HTR-8/SVneo (cell line): Measurements from ENCODE around the gene DENND1B.
A peak's percentile ranks its signal among the peaks of the same experiment; 100 is the strongest.

Source experiments
- DNase-seq: peaks from one replicate; pipeline ENCODE4 v3.0.0; 2011; ENCODE audit warnings: low spot score, mixed read lengths; ENCODE audit not compliant: insufficient read length
- FAIRE-seq: peaks from 2 replicates; lab custom pipeline; 2011; peaks lifted over from hg19 to GRCh38; lab: Jason Lieb, UNC

DENND1B gene

GRCh38 chr1:197787056-197787455 lies 11.8 kb upstream of the DENND1B start:
- FAIRE-seq (no peak), DNase-seq (no peak)

GRCh38 chr1:197786280-197786679 lies 11.0 kb upstream of the DENND1B start:
- DNase-seq = no peak

DNA sequence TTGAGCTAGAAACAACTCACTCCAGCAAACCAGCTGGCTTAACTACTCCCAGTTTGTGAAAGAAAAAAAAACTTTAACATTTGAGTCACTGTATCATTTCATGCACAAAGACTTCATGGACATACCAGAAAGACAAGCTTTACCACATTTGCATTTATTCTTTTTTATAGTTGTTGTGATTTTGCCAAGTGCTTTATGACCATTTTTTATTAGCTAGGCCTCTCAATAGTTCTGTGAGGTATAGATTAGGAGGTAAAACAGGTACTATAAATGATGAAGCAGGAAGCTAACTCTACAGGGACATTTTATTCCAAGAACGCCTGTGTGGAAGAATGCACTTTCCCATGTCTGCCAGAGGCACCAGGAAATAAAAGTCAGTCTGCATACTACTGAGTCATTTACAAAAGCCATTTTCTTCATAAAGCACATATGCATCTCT lies 8.2 kb upstream of the DENND1B start:
- no peak for FAIRE-seq

More at GRCh38 chr1:197786280-197786679, 11.0 kb upstream of the DENND1B start:
- FAIRE-seq = no peak

GRCh38 chr1:197782722-197783360 lies 7.6 kb upstream of the DENND1B start:
- DNase-seq (no peak), FAIRE-seq (no peak)

More for the DNA sequence above, 8.2 kb upstream of the DENND1B start:
- DNase-seq = no peak

DNA sequence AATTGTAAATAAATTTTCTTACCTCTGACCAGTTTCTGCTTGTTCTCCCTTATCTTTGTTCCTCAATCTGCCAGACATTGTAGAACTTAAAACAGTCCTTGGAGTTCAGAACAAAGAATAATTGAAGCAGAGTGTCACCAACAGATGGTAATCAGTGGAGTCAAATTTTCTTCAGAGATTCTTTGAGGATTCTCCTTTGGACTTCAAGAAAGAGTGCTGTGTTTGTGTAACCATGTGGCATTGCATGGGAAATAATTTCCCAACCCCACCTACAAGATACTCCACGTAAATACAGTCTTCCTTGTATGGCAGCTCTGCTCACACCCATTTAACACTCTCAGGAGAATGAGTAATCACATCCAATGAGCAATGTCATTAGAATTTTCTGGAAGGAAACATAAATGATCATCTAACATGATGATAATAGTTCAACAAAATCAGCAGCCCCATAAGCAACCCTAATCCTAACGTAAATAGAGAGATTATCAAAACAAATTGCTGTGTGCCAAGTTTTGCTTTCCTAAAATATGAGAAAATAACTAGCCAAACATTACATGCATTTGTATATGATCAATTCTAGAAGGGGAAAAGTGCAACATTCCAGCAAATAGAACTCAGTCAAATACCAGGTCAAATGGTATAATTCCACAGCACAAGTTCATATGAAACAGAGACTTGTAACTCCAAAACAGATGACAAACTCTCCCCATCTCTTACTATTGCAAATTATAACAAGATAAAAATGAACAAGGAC lies 6.9 kb upstream of the DENND1B start:
- DNase-seq = no peak
- no peak for FAIRE-seq

- FAIRE-seq = no peak
- no peak for DNase-seq
Measured at GRCh38 chr1:197779921-197780320, 4.6 kb upstream of the DENND1B start.

DNA sequence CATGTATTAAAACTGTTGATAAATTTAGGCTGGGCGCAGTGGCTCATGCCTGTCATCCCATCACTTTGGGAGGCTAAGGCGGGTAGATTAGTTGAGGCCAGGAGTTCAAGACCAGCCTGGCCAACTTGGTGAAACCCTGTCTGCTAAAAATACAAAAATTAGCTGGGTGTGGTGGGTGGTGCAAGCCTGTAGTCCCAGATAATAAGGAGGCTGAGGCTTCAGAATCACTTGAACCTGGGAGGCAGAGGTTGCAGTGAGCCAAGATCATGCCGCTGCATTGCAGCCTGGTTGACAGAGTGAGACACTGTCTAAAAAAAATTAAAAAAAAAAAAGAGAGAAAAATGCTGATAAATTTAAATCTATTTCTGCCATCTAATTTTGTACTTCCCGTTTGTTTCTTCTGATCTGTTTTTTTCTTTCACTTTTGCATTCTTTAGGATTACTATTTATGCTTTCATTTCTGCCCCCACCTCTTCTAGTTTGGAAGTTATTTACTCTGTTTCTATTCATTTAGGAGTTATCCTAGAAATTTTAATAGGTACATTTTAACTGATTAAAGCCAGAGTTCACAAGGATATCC lies 3.2 kb upstream of the DENND1B start:
- DNase-seq = no peak
- no peak for FAIRE-seq

DNA sequence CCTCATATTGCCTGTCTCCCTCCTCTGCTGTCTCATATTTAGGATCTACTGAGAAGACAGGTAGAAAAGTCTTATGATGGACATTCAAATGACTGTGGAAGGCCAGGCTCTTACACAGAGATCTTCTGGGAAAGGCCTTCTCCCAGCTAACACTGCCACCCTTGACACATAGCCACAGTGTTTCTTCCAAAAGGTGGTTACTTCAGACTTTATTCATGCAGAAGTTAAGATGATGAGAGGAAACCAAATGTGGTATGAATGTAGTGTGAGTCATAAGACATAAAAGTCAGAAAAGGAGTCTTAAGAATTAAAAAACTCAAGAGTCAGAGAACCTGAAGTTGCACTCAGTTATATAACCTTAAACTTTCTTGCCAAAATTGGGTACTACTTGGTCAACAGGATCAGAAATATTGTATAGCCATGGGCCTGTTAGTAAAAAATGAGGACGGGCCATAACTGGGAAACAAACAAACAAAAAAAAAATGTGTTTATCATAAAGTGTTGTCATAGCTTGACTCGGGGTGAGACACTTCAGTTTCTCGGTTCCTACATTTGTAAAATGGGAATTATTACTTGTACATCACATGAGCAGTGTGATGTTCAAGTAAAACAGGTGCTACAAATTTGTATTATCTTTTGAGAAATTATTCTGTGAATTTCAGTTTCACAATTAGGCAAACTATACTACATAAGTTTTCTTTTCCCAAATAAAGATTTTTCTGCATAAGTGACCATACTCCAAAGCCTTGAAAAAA lies 1.2 kb upstream of the DENND1B start:
- no peak for DNase-seq

GRCh38 chr1:197774466-197775281 lies 606 bp downstream of the DENND1B start:
- FAIRE-seq = no peak
- peak; percentile 28 for DNase-seq

More for the DNA sequence above, 1.2 kb upstream of the DENND1B start:
- no peak for FAIRE-seq

- DNase-seq (no peak), FAIRE-seq (no peak)
Measured at GRCh38 chr1:197773856-197774255, 1.4 kb downstream of the DENND1B start.

DNA sequence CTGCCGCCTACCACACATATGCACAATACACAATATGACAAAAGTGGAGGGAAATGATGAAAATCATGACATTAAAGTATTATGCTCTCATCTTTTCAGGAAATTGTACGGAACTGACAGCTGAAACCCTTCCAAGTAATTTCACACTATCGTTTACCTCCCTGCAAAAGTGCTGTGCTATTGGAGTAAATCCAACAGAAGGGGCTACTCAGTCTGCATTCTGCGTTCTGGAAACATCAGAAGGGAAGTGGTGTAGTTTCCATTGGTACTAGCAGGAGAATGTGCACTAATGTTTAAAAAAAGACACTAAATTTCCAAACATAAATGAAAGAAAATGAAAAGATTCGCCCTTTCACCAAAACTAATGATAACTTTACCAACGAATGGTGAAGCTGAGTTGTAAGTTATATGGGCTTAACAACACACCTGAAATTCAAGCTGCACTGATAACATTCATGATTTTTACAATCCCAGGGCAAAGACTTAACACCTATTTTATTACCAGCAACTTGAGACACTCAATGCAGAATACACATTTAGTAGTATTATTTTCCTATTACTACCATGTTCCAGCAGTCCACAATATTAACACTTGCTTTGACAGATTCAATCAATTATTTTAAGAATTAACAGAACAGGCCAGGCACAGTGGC lies 3.2 kb downstream of the DENND1B start:
- DNase-seq (no peak), FAIRE-seq (no peak)

GRCh38 chr1:197771386-197771785 lies 3.9 kb downstream of the DENND1B start:
- DNase-seq (no peak), FAIRE-seq (no peak)

- no peak for DNase-seq
- FAIRE-seq = no peak
Measured at GRCh38 chr1:197770243-197770642, 5.0 kb downstream of the DENND1B start.

DNA sequence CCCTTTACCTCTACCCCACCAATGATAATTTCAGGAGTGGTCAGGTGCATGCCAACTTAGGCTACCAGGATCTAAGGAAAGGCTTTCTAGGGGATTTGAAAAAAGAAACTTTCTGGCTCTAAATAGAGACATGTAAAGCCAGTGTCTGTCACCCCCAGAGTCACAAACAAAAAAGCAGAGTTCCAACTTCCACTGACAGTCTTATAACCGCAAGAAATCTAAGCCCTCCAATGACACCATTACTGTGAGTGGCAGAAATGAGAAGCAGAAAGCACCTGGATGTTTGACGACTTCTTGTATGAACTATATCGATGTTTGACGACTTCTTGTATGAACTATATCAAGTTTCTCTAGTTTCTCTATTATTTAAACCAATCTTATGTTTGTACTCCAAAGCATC lies 6.0 kb downstream of the DENND1B start:
- DNase-seq = no peak
- FAIRE-seq = no peak

- FAIRE-seq (no peak), DNase-seq (no peak)
Measured at GRCh38 chr1:197768014-197768805, 7.1 kb downstream of the DENND1B start.

GRCh38 chr1:197763769-197764168 lies 11.5 kb downstream of the DENND1B start:
- no peak for FAIRE-seq

DNA sequence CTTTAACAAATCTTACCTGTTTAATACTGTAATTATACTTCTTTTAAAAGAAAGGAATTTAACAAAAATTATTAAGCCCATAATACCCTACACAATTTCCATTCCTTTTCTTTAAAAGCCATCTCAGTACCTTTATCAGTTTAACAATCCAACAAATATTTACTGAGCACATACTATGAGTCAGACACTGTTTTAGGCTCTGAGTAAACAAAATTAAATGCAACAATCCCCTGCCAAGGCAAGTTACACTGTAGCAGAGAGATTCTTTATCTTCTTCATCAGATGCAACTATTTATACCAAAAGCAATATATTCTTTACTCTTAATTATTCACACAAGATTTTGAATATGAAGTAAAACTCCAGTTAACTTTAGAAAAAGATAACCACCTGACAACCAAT lies 12.0 kb downstream of the DENND1B start:
- DNase-seq = no peak
- no peak for FAIRE-seq

More at GRCh38 chr1:197763769-197764168, 11.5 kb downstream of the DENND1B start:
- no peak for DNase-seq

DNA sequence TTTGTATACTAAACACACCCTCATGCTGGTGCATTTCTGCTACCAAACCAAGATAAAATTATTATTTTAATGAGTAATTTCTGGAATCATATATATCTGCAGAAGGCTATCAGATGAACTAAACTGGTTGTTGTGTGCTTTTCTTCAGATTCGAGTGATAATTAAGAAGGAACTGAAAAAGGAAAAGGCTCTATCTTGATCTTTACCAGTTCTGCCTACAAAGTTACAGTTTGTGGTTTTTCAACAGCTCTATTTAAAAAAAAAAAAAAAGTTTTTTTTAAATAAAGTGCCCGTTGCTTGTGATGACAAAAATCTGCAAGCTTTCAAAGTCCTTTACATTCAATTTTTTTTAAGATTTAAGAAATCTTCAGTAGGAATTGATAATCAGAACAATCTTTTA lies 13.6 kb downstream of the DENND1B start:
- no peak for FAIRE-seq

More for the DNA sequence above, 13.6 kb downstream of the DENND1B start:
- DNase-seq = no peak
